ENCODE data around the gene AFAP1L2.

DNA sequence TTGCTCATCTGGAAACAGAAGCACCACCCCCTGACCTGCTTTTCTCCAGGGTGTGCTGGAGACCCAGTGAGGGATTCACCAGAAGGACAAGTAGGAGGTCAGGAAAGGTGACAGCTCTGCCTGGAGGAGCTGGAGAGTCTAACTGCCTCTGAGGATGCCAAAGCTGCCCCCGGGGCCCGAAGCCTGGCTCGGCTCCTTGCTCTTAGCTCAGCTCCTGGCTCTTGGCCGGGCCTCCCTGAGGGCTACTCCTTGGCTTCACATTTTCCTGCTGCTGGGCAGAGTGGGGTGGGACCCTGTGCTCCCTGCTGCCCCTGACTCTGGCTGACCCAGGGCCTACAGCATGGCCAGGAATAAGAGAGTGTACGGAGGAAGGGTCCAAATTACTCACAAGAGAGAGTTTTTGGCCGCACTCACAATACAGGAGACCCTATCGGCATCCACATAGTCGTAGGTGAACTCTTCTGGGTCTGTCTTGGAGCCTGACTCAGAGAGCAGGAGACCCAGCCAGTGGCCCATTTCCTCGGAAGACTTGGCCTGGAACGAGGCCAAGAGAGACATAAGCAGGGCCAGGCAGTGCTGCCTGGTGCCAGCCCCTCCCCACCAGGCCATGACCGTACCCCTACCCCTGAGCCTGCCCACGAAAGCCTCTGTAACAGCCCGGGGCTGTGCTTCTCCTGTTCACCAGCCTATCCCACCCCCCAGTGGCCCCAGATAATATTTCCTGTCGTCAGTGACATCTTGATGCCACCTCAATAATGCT, 102.2 kb downstream of the AFAP1L2 start:
- TF ChIP-seq, protein P1, sequence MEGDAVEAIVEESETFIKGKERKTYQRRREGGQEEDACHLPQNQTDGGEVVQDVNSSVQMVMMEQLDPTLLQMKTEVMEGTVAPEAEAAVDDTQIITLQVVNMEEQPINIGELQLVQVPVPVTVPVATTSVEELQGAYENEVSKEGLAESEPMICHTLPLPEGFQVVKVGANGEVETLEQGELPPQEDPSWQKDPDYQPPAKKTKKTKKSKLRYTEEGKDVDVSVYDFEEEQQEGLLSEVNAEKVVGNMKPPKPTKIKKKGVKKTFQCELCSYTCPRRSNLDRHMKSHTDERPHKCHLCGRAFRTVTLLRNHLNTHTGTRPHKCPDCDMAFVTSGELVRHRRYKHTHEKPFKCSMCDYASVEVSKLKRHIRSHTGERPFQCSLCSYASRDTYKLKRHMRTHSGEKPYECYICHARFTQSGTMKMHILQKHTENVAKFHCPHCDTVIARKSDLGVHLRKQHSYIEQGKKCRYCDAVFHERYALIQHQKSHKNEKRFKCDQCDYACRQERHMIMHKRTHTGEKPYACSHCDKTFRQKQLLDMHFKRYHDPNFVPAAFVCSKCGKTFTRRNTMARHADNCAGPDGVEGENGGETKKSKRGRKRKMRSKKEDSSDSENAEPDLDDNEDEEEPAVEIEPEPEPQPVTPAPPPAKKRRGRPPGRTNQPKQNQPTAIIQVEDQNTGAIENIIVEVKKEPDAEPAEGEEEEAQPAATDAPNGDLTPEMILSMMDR (IDR thresholded peaks at IDR 0.05): no peak
- no peak for TF ChIP-seq POLR2AphosphoS5 (IDR thresholded peaks at IDR 0.05; ENCODE audit: insufficient read depth in 1 of 2, low read depth in 1 of 2)

Measured in vagina (tissue), 2 donors.